Measurements from ENCODE around the gene TENT4A.

DNA sequence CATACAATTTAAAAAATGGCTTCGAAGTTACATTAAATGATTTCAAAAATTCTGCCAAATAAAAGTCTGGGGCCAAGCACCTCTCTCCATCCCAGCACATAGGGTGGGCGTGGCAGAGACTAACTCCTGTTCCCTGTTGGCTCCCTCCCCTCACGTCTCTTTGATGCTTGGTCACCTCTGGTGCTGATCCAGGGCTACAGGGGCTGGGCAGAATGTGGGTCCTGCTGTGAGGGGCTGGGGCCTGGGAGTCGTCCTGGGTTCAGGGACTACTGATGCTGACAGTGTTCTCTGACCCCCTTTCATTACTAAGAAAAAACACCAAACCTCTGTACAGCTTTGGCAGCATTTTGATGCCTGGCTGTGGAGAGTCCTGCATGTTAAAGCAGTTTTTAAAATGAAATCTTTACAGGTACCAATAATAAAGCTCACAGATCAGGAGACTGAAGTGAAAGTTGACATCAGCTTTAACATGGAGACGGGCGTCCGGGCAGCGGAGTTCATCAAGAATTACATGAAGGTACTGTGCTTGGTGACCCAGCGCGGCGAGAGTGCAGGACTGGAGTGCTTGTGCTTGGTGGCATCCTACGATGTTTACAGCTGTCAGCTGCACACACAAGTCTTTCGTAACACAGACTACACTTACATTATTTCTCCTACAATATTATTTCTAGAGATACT lies 29.0 kb downstream of the TENT4A start:
- TF ChIP-seq, protein P1, sequence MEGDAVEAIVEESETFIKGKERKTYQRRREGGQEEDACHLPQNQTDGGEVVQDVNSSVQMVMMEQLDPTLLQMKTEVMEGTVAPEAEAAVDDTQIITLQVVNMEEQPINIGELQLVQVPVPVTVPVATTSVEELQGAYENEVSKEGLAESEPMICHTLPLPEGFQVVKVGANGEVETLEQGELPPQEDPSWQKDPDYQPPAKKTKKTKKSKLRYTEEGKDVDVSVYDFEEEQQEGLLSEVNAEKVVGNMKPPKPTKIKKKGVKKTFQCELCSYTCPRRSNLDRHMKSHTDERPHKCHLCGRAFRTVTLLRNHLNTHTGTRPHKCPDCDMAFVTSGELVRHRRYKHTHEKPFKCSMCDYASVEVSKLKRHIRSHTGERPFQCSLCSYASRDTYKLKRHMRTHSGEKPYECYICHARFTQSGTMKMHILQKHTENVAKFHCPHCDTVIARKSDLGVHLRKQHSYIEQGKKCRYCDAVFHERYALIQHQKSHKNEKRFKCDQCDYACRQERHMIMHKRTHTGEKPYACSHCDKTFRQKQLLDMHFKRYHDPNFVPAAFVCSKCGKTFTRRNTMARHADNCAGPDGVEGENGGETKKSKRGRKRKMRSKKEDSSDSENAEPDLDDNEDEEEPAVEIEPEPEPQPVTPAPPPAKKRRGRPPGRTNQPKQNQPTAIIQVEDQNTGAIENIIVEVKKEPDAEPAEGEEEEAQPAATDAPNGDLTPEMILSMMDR (conservative IDR thresholded peaks at IDR 0.05; ENCODE audit: low read depth, low read length), result no peak
- no peak for TF ChIP-seq EZH2 (IDR thresholded peaks at IDR 0.05; ENCODE audit: borderline replicate concordance, low read depth, low read length, poor library complexity, severe bottlenecking)
